HEK293 (cell line): ENCODE data around the gene ERLEC1.

Experiments used
- CTCF ChIA-PET: fragments of 350-600 bp; formaldehyde crosslinking; extraction: SDS; loops from one replicate; lab custom pipeline; 2021; ENCODE audit warnings: antibody characterized with exemption; lab: Yijun Ruan, JAX
- POLR2A ChIA-PET: fragments of 300-600 bp; formaldehyde crosslinking; extraction: SDS; loops from one replicate; lab custom pipeline; 2020; ENCODE audit warnings: antibody characterized with exemption, inconsistent platforms; lab: Yijun Ruan, JAX
- H3K27ac ChIP-seq: fragments of 200-500 bp; sonication (Bioruptor generic); 2 replicates; pipeline ENCODE4 v1.5.1; 2014; ENCODE audit warnings: low read depth, low read length, control low read depth, inconsistent platforms; ENCODE audit errors: extremely low read depth
- H3K36me3 ChIP-seq, 2 experiments: fragments of 200-500 bp in 1 of 2; sonication (Bioruptor generic) in 1 of 2; 1 replicate in 1 of 2; 2 replicates in 1 of 2; pipeline ENCODE4 v1.5.1; 2014 to 2017; ENCODE audit warnings: inconsistent platforms in 2 of 2, low read length in 2 of 2; ENCODE audit not compliant: control insufficient read depth in 2 of 2, insufficient read depth in 1 of 2
- H3K4me1 ChIP-seq: fragments of 200-500 bp; sonication (Bioruptor generic); 2 replicates; pipeline ENCODE4 v1.5.1; 2014; ENCODE audit warnings: mild to moderate bottlenecking, low read length, inconsistent platforms; ENCODE audit not compliant: control insufficient read depth, insufficient read depth
- H3K4me3 ChIP-seq: 2 replicates; pipeline ENCODE4 v1.5.1; 2011; ENCODE audit warnings: low read depth, mild to moderate bottlenecking, control low read depth, low read length, moderate library complexity
- H3K9me3 ChIP-seq: fragments of 200-500 bp; sonication (Bioruptor generic); 2 replicates; pipeline ENCODE4 v1.5.1; 2014; ENCODE audit warnings: low read depth, low read length, inconsistent platforms; ENCODE audit not compliant: control insufficient read depth, insufficient read depth
- GLI2 ChIP-seq: fragments of 450-650 bp; formaldehyde crosslinking; IDR thresholded peaks from 2 replicates; pipeline ENCODE4; 2017; ENCODE audit warnings: missing biosample characterization, missing genetic modification characterization, low read depth, borderline replicate concordance
- GLI4 ChIP-seq: fragments of 450-650 bp; formaldehyde crosslinking; IDR thresholded peaks from 2 replicates; pipeline ENCODE4 v1.5.1; 2016; ENCODE audit warnings: missing biosample characterization, missing genetic modification characterization
- IKZF3 ChIP-seq: fragments of 450-650 bp; IDR thresholded peaks from 2 replicates; pipeline ENCODE4 v1.5.0; 2018; ENCODE audit warnings: missing biosample characterization, mild to moderate bottlenecking, missing genetic modification characterization, moderate library complexity
- KLF16 ChIP-seq: fragments of 450-650 bp; formaldehyde crosslinking; IDR thresholded peaks from 2 replicates; pipeline ENCODE4 v1.5.1; 2017; ENCODE audit warnings: missing biosample characterization, missing genetic modification characterization
- MEIS1 ChIP-seq: sonication (generic); formaldehyde crosslinking; IDR thresholded peaks from 2 replicates; pipeline ENCODE4 v1.8.1; 2022; ENCODE audit warnings: missing genetic modification reagents, mild to moderate bottlenecking, borderline replicate concordance
- OVOL3 ChIP-seq: fragments of 450-650 bp; formaldehyde crosslinking; IDR thresholded peaks from 2 replicates; pipeline ENCODE4 v1.5.1; 2016; ENCODE audit warnings: missing biosample characterization, missing genetic modification characterization
- PRDM1 ChIP-seq: fragments of 450-650 bp; formaldehyde crosslinking; IDR thresholded peaks from 2 replicates; pipeline ENCODE4; 2016; ENCODE audit warnings: missing biosample characterization, missing genetic modification characterization
- REPIN1 ChIP-seq: fragments of 450-650 bp; formaldehyde crosslinking; IDR thresholded peaks from 2 replicates; pipeline ENCODE4 v1.5.1; 2017; ENCODE audit warnings: missing biosample characterization, missing genetic modification characterization, low read depth
- ZBTB48 ChIP-seq: fragments of 450-650 bp; formaldehyde crosslinking; IDR thresholded peaks from 2 replicates; pipeline ENCODE4 v1.5.1; 2016; ENCODE audit warnings: missing biosample characterization, missing genetic modification characterization
- ZBTB7A ChIP-seq: fragments of 450-650 bp; formaldehyde crosslinking; IDR thresholded peaks from 2 replicates; pipeline ENCODE4 v1.5.1; 2016; ENCODE audit warnings: low read depth, missing biosample characterization, missing genetic modification characterization
- ZFP37 ChIP-seq: fragments of 450-650 bp; formaldehyde crosslinking; IDR thresholded peaks from 2 replicates; pipeline ENCODE4 v1.5.1; 2016; ENCODE audit warnings: missing biosample characterization, missing genetic modification characterization
- ZNF121 ChIP-seq: fragments of 450-650 bp; formaldehyde crosslinking; IDR thresholded peaks from 2 replicates; pipeline ENCODE4 v1.5.1; 2016; ENCODE audit warnings: missing biosample characterization, missing genetic modification characterization
- ZNF132 ChIP-seq: fragments of 450-650 bp; formaldehyde crosslinking; IDR thresholded peaks from 2 replicates; pipeline ENCODE4 v1.5.1; 2017; ENCODE audit warnings: missing biosample characterization, missing genetic modification characterization, borderline replicate concordance
- ZNF140 ChIP-seq: fragments of 450-650 bp; formaldehyde crosslinking; IDR thresholded peaks from 2 replicates; pipeline ENCODE4 v1.5.1; 2016; ENCODE audit warnings: missing biosample characterization, missing genetic modification characterization
- ZNF155 ChIP-seq: fragments of 450-650 bp; formaldehyde crosslinking; IDR thresholded peaks from 2 replicates; pipeline ENCODE4 v1.5.1; 2016; ENCODE audit warnings: missing biosample characterization, missing genetic modification characterization
- ZNF16 ChIP-seq: fragments of 450-650 bp; formaldehyde crosslinking; IDR thresholded peaks from 2 replicates; pipeline ENCODE4 v1.5.1; 2016; ENCODE audit warnings: low read depth, missing biosample characterization, missing genetic modification characterization
- ZNF184 ChIP-seq: fragments of 450-650 bp; IDR thresholded peaks from 2 replicates; pipeline ENCODE4 v1.5.1; 2018; ENCODE audit warnings: missing biosample characterization, mild to moderate bottlenecking, missing genetic modification characterization
- ZNF2 ChIP-seq: fragments of 450-650 bp; formaldehyde crosslinking; IDR thresholded peaks from 2 replicates; pipeline ENCODE4 v1.5.1; 2016; ENCODE audit warnings: missing biosample characterization, missing genetic modification characterization
- ZNF292 ChIP-seq: fragments of 450-650 bp; formaldehyde crosslinking; IDR thresholded peaks from 2 replicates; pipeline ENCODE4 v1.5.1; 2016; ENCODE audit warnings: low read depth, missing biosample characterization, missing genetic modification characterization, borderline replicate concordance
- ZNF426 ChIP-seq: fragments of 450-650 bp; formaldehyde crosslinking; IDR thresholded peaks from 2 replicates; pipeline ENCODE4 v1.5.1; 2017; ENCODE audit warnings: missing biosample characterization, missing genetic modification characterization, mild to moderate bottlenecking, inconsistent platforms, moderate library complexity
- ZNF514 ChIP-seq: fragments of 450-650 bp; formaldehyde crosslinking; IDR thresholded peaks from 2 replicates; pipeline ENCODE4 v1.5.1; 2016; ENCODE audit warnings: missing biosample characterization, missing genetic modification characterization
- ZNF548 ChIP-seq: fragments of 450-650 bp; formaldehyde crosslinking; IDR thresholded peaks from 2 replicates; pipeline ENCODE4 v1.5.1; 2016; ENCODE audit warnings: missing biosample characterization, missing genetic modification characterization
- ZNF560 ChIP-seq: fragments of 450-650 bp; formaldehyde crosslinking; IDR thresholded peaks from 2 replicates; pipeline ENCODE4 v1.5.1; 2017; ENCODE audit warnings: missing biosample characterization, missing genetic modification characterization, borderline replicate concordance
- ZNF585B ChIP-seq: fragments of 450-650 bp; formaldehyde crosslinking; IDR thresholded peaks from 2 replicates; pipeline ENCODE4 v1.5.1; 2016; ENCODE audit warnings: missing biosample characterization, missing genetic modification characterization
- ZNF670 ChIP-seq: fragments of 450-650 bp; formaldehyde crosslinking; IDR thresholded peaks from 2 replicates; pipeline ENCODE4 v1.5.1; 2016; ENCODE audit warnings: missing biosample characterization, missing genetic modification characterization, low read depth
- ZNF785 ChIP-seq: fragments of 450-650 bp; formaldehyde crosslinking; IDR thresholded peaks from 2 replicates; pipeline ENCODE4 v1.5.1; 2016; ENCODE audit warnings: missing biosample characterization, missing genetic modification characterization
- ZSCAN16 ChIP-seq: fragments of 450-650 bp; formaldehyde crosslinking; IDR thresholded peaks from 2 replicates; pipeline ENCODE4 v1.5.1; 2016; ENCODE audit warnings: missing biosample characterization, missing genetic modification characterization
- TF ChIP-seq, protein P1 (sequence below): fragments of 450-650 bp; formaldehyde crosslinking; IDR thresholded peaks from 2 replicates; pipeline ENCODE4 v1.5.1; 2017; ENCODE audit warnings: missing biosample characterization, missing genetic modification characterization
- TF ChIP-seq, protein P2 (sequence below): fragments of 450-650 bp; formaldehyde crosslinking; IDR thresholded peaks from 2 replicates; pipeline ENCODE4; 2016; ENCODE audit warnings: missing biosample characterization, missing genetic modification characterization
- TF ChIP-seq, protein P3 (sequence below): fragments of 450-650 bp; formaldehyde crosslinking; IDR thresholded peaks from 2 replicates; pipeline ENCODE4 v1.5.1; 2016; ENCODE audit warnings: missing biosample characterization, missing genetic modification characterization

ERLEC1 gene

DNA sequence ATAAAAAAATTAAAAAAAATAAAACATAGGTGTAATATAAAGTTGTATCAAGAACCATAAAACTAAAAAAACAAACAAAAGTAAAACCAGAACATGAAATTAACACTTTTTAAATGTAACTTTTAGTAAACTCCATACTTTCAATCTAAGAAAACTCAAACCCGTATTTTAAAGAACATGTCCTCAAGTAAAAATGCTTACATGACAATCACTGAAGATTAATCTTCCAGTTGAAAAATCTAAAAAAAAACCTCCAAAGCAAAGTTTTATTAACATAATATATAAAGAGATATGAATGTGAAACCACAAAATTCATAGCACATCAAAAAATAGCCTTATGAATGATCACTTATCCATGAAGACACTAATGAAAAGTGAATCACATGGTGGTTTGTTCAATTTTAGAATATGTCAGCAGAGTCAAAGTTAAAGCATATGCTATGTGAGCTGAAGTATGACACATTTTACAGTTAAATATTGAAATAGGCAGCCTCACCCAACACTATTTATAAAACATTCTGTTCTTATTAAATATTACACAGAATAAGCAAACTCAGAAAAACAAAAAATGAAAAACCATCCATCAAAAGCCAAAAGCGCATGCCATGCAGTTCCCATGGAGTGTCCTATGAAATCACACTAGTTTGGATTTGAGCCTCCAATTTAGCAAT is 42.3 kb upstream of the ERLEC1 start:
- H3K27ac ChIP-seq: no peak overlapping the region
- ChIA-PET CTCF (interaction anchor here (0.6 to 1.2 kb wide), 2 partner anchors 325 to 691 kb away, joined by 3 to 5 read pairs; no protein-coding TSS in a partner anchor), POLR2A (interaction anchor here (1.1 kb wide), 1 partner anchor 23 kb away, joined by 3 read pairs; the partner anchor contains the start of gene CHAC2)
- H3K4me1 ChIP-seq: no peaks in the 10 kb centered on the region
- no peaks in the 10 kb centered on the region for H3K9me3 ChIP-seq
- TF ChIP-seq GLI4 (tag by site-specific recombination): no peak
- no peak for TF ChIP-seq ZNF155 (tag by site-specific recombination)
- no peak for TF ChIP-seq ZNF292 (tag by site-specific recombination)
- TF ChIP-seq KLF16: no peak
- no peak for TF ChIP-seq ZNF426 (tag by site-specific recombination)
- TF ChIP-seq GLI2 (tag by site-specific recombination): no peak
- TF ChIP-seq OVOL3 (tag by site-specific recombination): no peak
- TF ChIP-seq ZNF2 (tag by site-specific recombination): no peak
- TF ChIP-seq ZNF16: no peak
- no peak for TF ChIP-seq ZNF560 (tag by site-specific recombination)
- TF ChIP-seq ZNF548 (tag by site-specific recombination): no peak
- TF ChIP-seq IKZF3 (tag by site-specific recombination): no peak
- TF ChIP-seq ZNF140 (tag by site-specific recombination): no peak
- TF ChIP-seq, protein P1, sequence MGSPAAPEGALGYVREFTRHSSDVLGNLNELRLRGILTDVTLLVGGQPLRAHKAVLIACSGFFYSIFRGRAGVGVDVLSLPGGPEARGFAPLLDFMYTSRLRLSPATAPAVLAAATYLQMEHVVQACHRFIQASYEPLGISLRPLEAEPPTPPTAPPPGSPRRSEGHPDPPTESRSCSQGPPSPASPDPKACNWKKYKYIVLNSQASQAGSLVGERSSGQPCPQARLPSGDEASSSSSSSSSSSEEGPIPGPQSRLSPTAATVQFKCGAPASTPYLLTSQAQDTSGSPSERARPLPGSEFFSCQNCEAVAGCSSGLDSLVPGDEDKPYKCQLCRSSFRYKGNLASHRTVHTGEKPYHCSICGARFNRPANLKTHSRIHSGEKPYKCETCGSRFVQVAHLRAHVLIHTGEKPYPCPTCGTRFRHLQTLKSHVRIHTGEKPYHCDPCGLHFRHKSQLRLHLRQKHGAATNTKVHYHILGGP (tag by site-specific recombination): no peak
- no peak for TF ChIP-seq ZNF670
- TF ChIP-seq ZFP37 (tag by site-specific recombination): no peak
- no peak for TF ChIP-seq ZNF184 (tag by site-specific recombination)
- no peak for TF ChIP-seq ZNF132 (tag by site-specific recombination)
- no peak overlapping the region for H3K4me3 ChIP-seq
- H3K36me3 ChIP-seq: peaks cover 20 to 21% of the 10 kb centered on the region in 2 experiments; a peak in 2 of 3 replicates

DNA sequence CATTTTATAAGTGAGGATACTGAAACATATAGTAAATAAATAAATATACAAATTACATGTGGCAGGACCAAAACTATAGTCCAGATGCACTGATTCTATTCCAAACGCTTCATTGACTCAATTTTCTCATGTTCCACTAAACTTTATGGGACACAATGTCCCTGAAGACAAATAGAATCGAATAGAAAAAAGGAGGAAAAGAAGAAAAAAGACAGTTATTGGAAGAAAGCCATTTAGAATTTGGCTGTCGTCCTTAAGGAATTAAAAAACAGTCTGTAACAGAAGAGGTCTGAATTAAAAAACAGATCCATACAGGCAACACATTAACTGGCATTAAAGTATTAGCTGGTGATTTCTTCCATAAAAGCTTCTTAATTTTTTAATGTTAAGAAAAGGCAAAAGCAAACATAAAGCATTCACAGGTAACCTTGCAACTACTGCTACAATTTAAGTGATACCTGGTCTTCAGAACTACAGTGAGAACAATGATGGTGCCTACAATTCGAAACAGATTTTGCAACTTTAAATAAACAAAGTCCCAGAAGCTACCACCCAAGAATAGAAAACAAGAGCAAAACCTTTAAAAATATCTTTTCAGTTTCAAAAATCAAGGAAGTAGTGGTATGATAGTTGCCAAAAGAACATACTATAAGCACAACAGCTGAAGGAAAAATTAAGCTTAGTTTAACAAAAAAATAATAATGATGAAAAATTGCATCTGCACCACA is 36.6 kb upstream of the ERLEC1 start:
- no peak overlapping the region for H3K27ac ChIP-seq
- no peaks in the 10 kb centered on the region for H3K9me3 ChIP-seq
- CTCF ChIA-PET: no interaction called here
- peaks cover 9 to 28% of the 10 kb centered on the region in 2 experiments; a peak in 2 of 3 replicates for H3K36me3 ChIP-seq
- no peak overlapping the region for H3K4me3 ChIP-seq
- POLR2A ChIA-PET: interaction anchor here (0.7 kb wide), 1 partner anchor 20 kb away, joined by 5 read pairs; no protein-coding TSS in a partner anchor
- H3K4me1 ChIP-seq: no peaks in the 10 kb centered on the region
- TF ChIP-seq REPIN1 (tag by site-specific recombination) (no peak), ZNF585B (tag by site-specific recombination) (no peak), ZBTB7A (tag by site-specific recombination) (no peak), PRDM1 (no peak), MEIS1 (no peak), ZSCAN16 (no peak), ZNF121 (tag by site-specific recombination) (no peak), ZNF514 (tag by site-specific recombination) (no peak), ZNF785 (tag by site-specific recombination) (no peak), ZBTB48 (no peak), IKZF3 (tag by site-specific recombination) (no peak)
- TF ChIP-seq, protein P2, sequence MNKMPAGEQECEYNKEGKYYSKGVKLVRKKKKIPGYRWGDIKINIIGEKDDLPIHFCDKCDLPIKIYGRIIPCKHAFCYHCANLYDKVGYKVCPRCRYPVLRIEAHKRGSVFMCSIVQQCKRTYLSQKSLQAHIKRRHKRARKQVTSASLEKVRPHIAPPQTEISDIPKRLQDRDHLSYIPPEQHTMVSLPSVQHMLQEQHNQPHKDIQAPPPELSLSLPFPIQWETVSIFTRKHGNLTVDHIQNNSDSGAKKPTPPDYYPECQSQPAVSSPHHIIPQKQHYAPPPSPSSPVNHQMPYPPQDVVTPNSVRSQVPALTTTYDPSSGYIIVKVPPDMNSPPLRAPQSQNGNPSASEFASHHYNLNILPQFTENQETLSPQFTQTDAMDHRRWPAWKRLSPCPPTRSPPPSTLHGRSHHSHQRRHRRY (tag by site-specific recombination): no peak
- TF ChIP-seq, protein P3, sequence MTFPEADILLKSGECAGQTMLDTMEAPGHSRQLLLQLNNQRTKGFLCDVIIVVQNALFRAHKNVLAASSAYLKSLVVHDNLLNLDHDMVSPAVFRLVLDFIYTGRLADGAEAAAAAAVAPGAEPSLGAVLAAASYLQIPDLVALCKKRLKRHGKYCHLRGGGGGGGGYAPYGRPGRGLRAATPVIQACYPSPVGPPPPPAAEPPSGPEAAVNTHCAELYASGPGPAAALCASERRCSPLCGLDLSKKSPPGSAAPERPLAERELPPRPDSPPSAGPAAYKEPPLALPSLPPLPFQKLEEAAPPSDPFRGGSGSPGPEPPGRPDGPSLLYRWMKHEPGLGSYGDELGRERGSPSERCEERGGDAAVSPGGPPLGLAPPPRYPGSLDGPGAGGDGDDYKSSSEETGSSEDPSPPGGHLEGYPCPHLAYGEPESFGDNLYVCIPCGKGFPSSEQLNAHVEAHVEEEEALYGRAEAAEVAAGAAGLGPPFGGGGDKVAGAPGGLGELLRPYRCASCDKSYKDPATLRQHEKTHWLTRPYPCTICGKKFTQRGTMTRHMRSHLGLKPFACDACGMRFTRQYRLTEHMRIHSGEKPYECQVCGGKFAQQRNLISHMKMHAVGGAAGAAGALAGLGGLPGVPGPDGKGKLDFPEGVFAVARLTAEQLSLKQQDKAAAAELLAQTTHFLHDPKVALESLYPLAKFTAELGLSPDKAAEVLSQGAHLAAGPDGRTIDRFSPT (tag by site-specific recombination): no peak
